ENCODE measurements around the gene BICC1. TPM values are rescaled to one million over a fixed set of nuclear protein-coding genes. Genes with fewer than 3 reads are reported as not detected.

The BICC1 gene
- total and polyA plus RNA-seq, 2 of the 8 experiments (the other 6 are each of a cell fraction or from before 2014, with no cell fraction given) = 0.20 to 0.73 TPM

- DNase-seq (ENCODE audit: low read depth in 1 of 2, low spot score in 2 of 2) = no peak
- no peak overlapping the region for H3K56ac ChIP-seq (replicated peaks; ENCODE audit: insufficient read length, low read depth, low read length)
- no peaks in the 10 kb centered on the region for H3K27me3 ChIP-seq (replicated peaks in 1 of 4; ENCODE audit: control insufficient read depth in 3 of 4, extremely low read depth in 1 of 4, insufficient read depth in 3 of 4, low read length in 3 of 4)
- no peaks in the 10 kb centered on the region for H3K79me1 ChIP-seq (ENCODE audit: low read depth, low read length)
- H3K79me2 ChIP-seq (ENCODE audit: control insufficient read depth in 1 of 2, insufficient read depth in 2 of 2, low read length in 2 of 2) = no peaks in the 10 kb centered on the region
- H3K4me3 ChIP-seq (ENCODE audit: extremely low read depth in 1 of 4, insufficient read depth in 2 of 4, low read depth in 3 of 4, low read length in 4 of 4) = no peak overlapping the region
- H2BK120ac ChIP-seq (replicated peaks; ENCODE audit: low read depth, low read length) = no peak overlapping the region
- no peak overlapping the region for H3K4me2 ChIP-seq (ENCODE audit: insufficient read depth in 1 of 2, low read depth in 2 of 2, low read length in 2 of 2)
- H3K27ac ChIP-seq (ENCODE audit: low read depth, low read length) = no peak overlapping the region
- H2BK12ac ChIP-seq (ENCODE audit: low read depth, low read length) = no peak overlapping the region
- TF ChIP-seq NANOG (IDR thresholded peaks at IDR 0.05; ENCODE audit: insufficient read depth, low read depth, low read length, poor library complexity, severe bottlenecking) (no peak), ATF3 (IDR thresholded peaks at IDR 0.05; ENCODE audit: insufficient read depth, low read depth, low read length) (no peak), POLR2AphosphoS5 (IDR thresholded peaks at IDR 0.05; ENCODE audit: low read depth, low read length) (no peak), RAD21 (IDR thresholded peaks at IDR 0.05 in 1 of 2, conservative IDR thresholded peaks at IDR 0.05 in 1 of 2; ENCODE audit: low read depth in 2 of 2, low read length in 2 of 2) (no peak), FOSL1 (IDR thresholded peaks at IDR 0.05; ENCODE audit: insufficient read depth, low read depth, low read length) (no peak), TCF12 (IDR thresholded peaks at IDR 0.05; ENCODE audit: low read depth, low read length) (no peak), SRF (IDR thresholded peaks at IDR 0.05; ENCODE audit: low read depth, low read length) (no peak), POLR2A (IDR thresholded peaks at IDR 0.05; ENCODE audit: control extremely low read depth in 1 of 2, low read depth in 2 of 2, low read length in 2 of 2) (no peak), ZNF274 (IDR thresholded peaks at IDR 0.05; ENCODE audit: borderline replicate concordance, extremely low read depth, low read length) (no peak), CHD2 (IDR thresholded peaks at IDR 0.05; ENCODE audit: low read length) (no peak), BCL11A (IDR thresholded peaks at IDR 0.05; ENCODE audit: low read depth in 2 of 2, low read length in 2 of 2) (no peak)
- no peak overlapping the region for H2BK15ac ChIP-seq (ENCODE audit: low read length)
- no peak overlapping the region for H2BK20ac ChIP-seq (ENCODE audit: low read length)
- no peak overlapping the region for H3K18ac ChIP-seq (ENCODE audit: extremely low read depth, low read length)
- H2AFZ ChIP-seq (ENCODE audit: low read length) = no peak overlapping the region
- ChIA-PET CTCF (ENCODE audit: partially characterized antibody) (interaction anchor here (0.6 to 1.1 kb wide), 4 partner anchors 8 to 143 kb away, joined by 3 to 4 read pairs (median 3); no protein-coding TSS in a partner anchor), POLR2A (ENCODE audit: partially characterized antibody) (no interaction called here)
- H3K23me2 ChIP-seq (ENCODE audit: low read depth, low read length) = no peaks in the 10 kb centered on the region
- H3K14ac ChIP-seq (ENCODE audit: insufficient read length) = no peak overlapping the region
- no peaks in the 10 kb centered on the region for H4K20me1 ChIP-seq (replicated peaks in 1 of 2; ENCODE audit: control insufficient read depth in 1 of 2, insufficient read depth in 2 of 2, low read length in 2 of 2)
- H3K23ac ChIP-seq (ENCODE audit: insufficient read length) = no peak overlapping the region
- no peak overlapping the region for H3K9ac ChIP-seq (replicated peaks in 1 of 4; ENCODE audit: extremely low read depth in 1 of 4, low read depth in 3 of 4, low read length in 3 of 4)
- no peak overlapping the region for H2BK5ac ChIP-seq (ENCODE audit: low read depth, low read length)
- H2AK5ac ChIP-seq (ENCODE audit: low read depth, low read length) = no peak overlapping the region
- no peaks in the 10 kb centered on the region for H3K4me1 ChIP-seq (replicated peaks in 1 of 4; ENCODE audit: control insufficient read depth in 3 of 4, insufficient read depth in 4 of 4, low read length in 3 of 4)
- no peak for FAIRE-seq
- H4K5ac ChIP-seq (ENCODE audit: insufficient read length, low read depth, low read length) = no peak overlapping the region
- H3K36me3 ChIP-seq (ENCODE audit: control insufficient read depth in 2 of 4, insufficient read depth in 4 of 4, low read length in 3 of 4) = no peaks in the 10 kb centered on the region
- WGBS, 2 experiments (ENCODE audit: extremely low coverage in 1 of 2, insufficient coverage in 1 of 2, insufficient read length in 1 of 2, insufficient replicate concordance in 2 of 2, low coverage in 1 of 2, low lambda C conversion rate in 2 of 2, missing lambda C conversion rate in 1 of 2) = 91% methylated on average over 1 of the region's 1 CpG; no CpG with 5 or more reads in 1 of the 2 experiments
- 0 out of 4 replicates have a peak, but pooled peaks cover 0 to 5% of the 10 kb centered on the region in 2 experiments for H3K9me3 ChIP-seq (ENCODE audit: insufficient read depth in 2 of 2, low read depth in 1 of 2, low read length in 1 of 2)
- no peak overlapping the region for H4K91ac ChIP-seq (replicated peaks; ENCODE audit: insufficient read length, low read length)
- H3K4ac ChIP-seq (replicated peaks; ENCODE audit: insufficient read length, low read depth, low read length) = no peak overlapping the region
- no peak overlapping the region for H4K8ac ChIP-seq (ENCODE audit: extremely low read depth, insufficient read depth, low read length)
Measured at GRCh38 chr10:58557714-58558113, 45.0 kb downstream of the BICC1 start.
